Calu3 (cell line): ENCODE measurements around the gene AK8. TPM values are rescaled to one million over a fixed set of nuclear protein-coding genes. Genes with fewer than 3 reads are reported as not detected.

Experiments
- BruUV-seq: library from RNA; stranded (reverse); fragments of 400-500 nt; replicated peaks from 2 replicates; lab custom pipeline; 2021; lab: Mats Ljungman, UMichigan
- CTCF ChIA-PET: fragments of 300-600 bp; sonication (Branson Sonifier 250); formaldehyde crosslinking; loops from one replicate; lab custom pipeline; 2022; ENCODE audit warnings: antibody characterized with exemption; lab: Charles Lee
- DNase-seq: peaks from one replicate; pipeline ENCODE4 v3.0.0; 2022
- H3K27ac Mint-ChIP-seq: one replicate; pipeline ENCODE4 v1.8.0; 2022; ENCODE audit warnings: mixed read lengths; ENCODE audit not compliant: unreplicated experiment
- H3K27me3 Mint-ChIP-seq: one replicate; pipeline ENCODE4 v1.8.0; 2022; ENCODE audit warnings: mixed read lengths; ENCODE audit not compliant: unreplicated experiment
- H3K36me3 Mint-ChIP-seq: one replicate; pipeline ENCODE4 v1.8.0; 2022; ENCODE audit warnings: mild to moderate bottlenecking, moderate library complexity, mixed read lengths; ENCODE audit not compliant: insufficient read depth, unreplicated experiment
- H3K4me1 Mint-ChIP-seq: one replicate; pipeline ENCODE4 v1.8.0; 2022; ENCODE audit warnings: mild to moderate bottlenecking, low read depth, mixed read lengths; ENCODE audit not compliant: unreplicated experiment
- H3K4me3 Mint-ChIP-seq: one replicate; pipeline ENCODE4 v1.8.0; 2022; ENCODE audit warnings: mild to moderate bottlenecking, low read depth, moderate library complexity, mixed read lengths; ENCODE audit not compliant: unreplicated experiment
- H3K9me3 Mint-ChIP-seq: one replicate; pipeline ENCODE4 v1.8.0; 2022; ENCODE audit warnings: low read depth, mixed read lengths; ENCODE audit not compliant: unreplicated experiment
- CTCF ChIP-seq: fragments of 200-600 bp; IDR thresholded peaks from one replicate; pipeline ENCODE4 v1.8.0; 2022; ENCODE audit warnings: antibody characterized with exemption; ENCODE audit not compliant: unreplicated experiment
- intact Hi-C: fragments of 100-400 bp; cut with micrococcal nuclease; formaldehyde crosslinking; loops from one replicate; pipeline ENCODE4 v1.10.0; 2022; ENCODE audit not compliant: unreplicated experiment
- total RNA-seq: library from RNA; stranded (reverse); gene quantifications from 2 replicates; pipeline ENCODE4 v1.2.3, GENCODE V29; 2022

AK8 gene
- total RNA-seq, 1 experiment from 2014 or later = 1.4 TPM

GRCh38 chr9:132787748-132788159 lies 90.3 kb downstream of the AK8 start:
- intact Hi-C loops = no loop called here
- Mint-ChIP-seq H3K36me3 (no peaks in the 10 kb centered on the region), H3K4me3 (no peak overlapping the region), H3K27me3 (no peaks in the 10 kb centered on the region), H3K9me3 (peaks cover 2% of the 10 kb centered on the region), H3K4me1 (peaks cover 20% of the 10 kb centered on the region), H3K27ac (peak overlapping the region; percentile 41)
- DNase-seq = no peak
- no peak for TF ChIP-seq CTCF
- BruUV-seq = no TSS peak
- CTCF ChIA-PET = no interaction called here

GRCh38 chr9:132784286-132784830 lies 93.7 kb downstream of the AK8 start:
- no peaks in the 10 kb centered on the region for H3K27me3 Mint-ChIP-seq
- no peaks in the 10 kb centered on the region for H3K36me3 Mint-ChIP-seq
- TF ChIP-seq CTCF = no peak
- CTCF ChIA-PET = no interaction called here
- H3K27ac Mint-ChIP-seq = no peak overlapping the region
- intact Hi-C loops = no loop called here
- peaks cover 20% of the 10 kb centered on the region for H3K4me1 Mint-ChIP-seq
- no peaks in the 10 kb centered on the region for H3K9me3 Mint-ChIP-seq
- DNase-seq = no peak
- BruUV-seq = no TSS peak
- H3K4me3 Mint-ChIP-seq = no peak overlapping the region

GRCh38 chr9:132783006-132783405 lies 95.1 kb downstream of the AK8 start:
- H3K4me3 Mint-ChIP-seq = no peak overlapping the region
- intact Hi-C loops = no loop called here
- no peaks in the 10 kb centered on the region for H3K9me3 Mint-ChIP-seq
- no TSS peak for BruUV-seq
- DNase-seq = no peak
- CTCF ChIA-PET = no interaction called here
- H3K27ac Mint-ChIP-seq = no peak overlapping the region
- H3K4me1 Mint-ChIP-seq = peaks cover 16% of the 10 kb centered on the region
- H3K36me3 Mint-ChIP-seq = no peaks in the 10 kb centered on the region
- H3K27me3 Mint-ChIP-seq = no peaks in the 10 kb centered on the region
- TF ChIP-seq CTCF = no peak

GRCh38 chr9:132782037-132782436 lies 96.0 kb downstream of the AK8 start:
- BruUV-seq = no TSS peak
- H3K27ac Mint-ChIP-seq = no peak overlapping the region

More at GRCh38 chr9:132782037-132782436, 96.0 kb downstream of the AK8 start:
- Mint-ChIP-seq H3K27me3 (no peaks in the 10 kb centered on the region), H3K36me3 (no peaks in the 10 kb centered on the region), H3K4me1 (peaks cover 6% of the 10 kb centered on the region), H3K4me3 (no peak overlapping the region), H3K9me3 (no peaks in the 10 kb centered on the region)
- intact Hi-C loops = no loop called here
- CTCF ChIA-PET = no interaction called here
- TF ChIP-seq CTCF = no peak
- DNase-seq = no peak
